Left hindlimb (tissue), 1 donor: ENCODE data around the gene KRTAP3-2.

Experiments
- DNase-seq: peaks from one replicate; pipeline ENCODE4 v3.0.0-alpha.2; 2018

The KRTAP3-2 gene

GRCh38 chr17:41009936-41010335 is 10.2 kb upstream of the KRTAP3-2 start:
- no peak for DNase-seq

GRCh38 chr17:41009301-41009760 is 9.6 kb upstream of the KRTAP3-2 start:
- no peak for DNase-seq

GRCh38 chr17:41008811-41009210 is 9.1 kb upstream of the KRTAP3-2 start, which contains the start of gene KRTAP3-1:
TSS of gene KRTAP3-1 (minus strand) at chr17:41009128. CDS start at chr17:41009074, 54 bp downstream.
- DNase-seq: no peak

GRCh38 chr17:41004397-41004796 is 4.7 kb upstream of the KRTAP3-2 start:
- no peak for DNase-seq

GRCh38 chr17:41003926-41004325 is 4.2 kb upstream of the KRTAP3-2 start:
- DNase-seq: no peak

GRCh38 chr17:41002814-41003213 is 3.1 kb upstream of the KRTAP3-2 start:
- DNase-seq: no peak

- DNase-seq: no peak
These were observed 2.1 kb upstream of the KRTAP3-2 start for GRCh38 chr17:41001795-41002194.

- no peak for DNase-seq
These were observed 2.3 kb downstream of the KRTAP3-2 start for GRCh38 chr17:40997361-40997760.

GRCh38 chr17:40996829-40997228 is 2.9 kb downstream of the KRTAP3-2 start:
- DNase-seq: no peak

GRCh38 chr17:40995116-40995515 is 4.6 kb downstream of the KRTAP3-2 start:
- no peak for DNase-seq

- no peak for DNase-seq
These were observed 5.9 kb downstream of the KRTAP3-2 start, which contains the start of gene KRTAP3-3 for GRCh38 chr17:40993839-40994238. TSS of gene KRTAP3-3 (minus strand) at chr17:40994164. CDS start at chr17:40994097, 67 bp downstream.

GRCh38 chr17:40993084-40993483 is 6.6 kb downstream of the KRTAP3-2 start:
- DNase-seq: no peak

GRCh38 chr17:40992666-40993065 is 7.0 kb downstream of the KRTAP3-2 start:
- no peak for DNase-seq

GRCh38 chr17:40986920-40987319 is 12.8 kb downstream of the KRTAP3-2 start:
- no peak for DNase-seq

GRCh38 chr17:40984226-40984625 is 15.5 kb downstream of the KRTAP3-2 start, which contains the start of gene KRT40:
TSS of gene KRT40 (minus strand) at chr17:40984326. CDS start at chr17:40984273, 53 bp downstream.
- no peak for DNase-seq

GRCh38 chr17:40981115-40981514 is 18.6 kb downstream of the KRTAP3-2 start:
- no peak for DNase-seq

- DNase-seq: peak; percentile 68
These were observed 19.1 kb downstream of the KRTAP3-2 start for GRCh38 chr17:40980596-40980995.

- DNase-seq: no peak
These were observed 19.6 kb downstream of the KRTAP3-2 start for GRCh38 chr17:40980117-40980516.

GRCh38 chr17:40978575-40979151 is 21.0 kb downstream of the KRTAP3-2 start:
- no peak for DNase-seq

- no peak for DNase-seq
These were observed 24.2 kb downstream of the KRTAP3-2 start for GRCh38 chr17:40975516-40975915.

GRCh38 chr17:40974366-40974765 is 25.3 kb downstream of the KRTAP3-2 start:
- DNase-seq: no peak

GRCh38 chr17:40967582-40967981 is 32.1 kb downstream of the KRTAP3-2 start:
- DNase-seq: no peak

GRCh38 chr17:40966848-40967247 is 32.9 kb downstream of the KRTAP3-2 start, which contains the start of gene KRT39:
TSS of gene KRT39 (minus strand) at chr17:40966948. CDS start at chr17:40966856, 92 bp downstream.
- DNase-seq: no peak

- DNase-seq: no peak
These were observed 35.9 kb downstream of the KRTAP3-2 start for GRCh38 chr17:40963838-40964237.

- no peak for DNase-seq
These were observed 37.6 kb downstream of the KRTAP3-2 start for GRCh38 chr17:40962059-40962561.
